ENCODE results near the gene BAG1. TPM values are rescaled to one million over a fixed set of nuclear protein-coding genes. Genes with fewer than 3 reads are reported as not detected.

BAG1 gene
- total and polyA plus RNA-seq, 2 donors (not counting 1 experiment from before 2014, with no cell fraction given), result 19.7 to 60.2 TPM

GRCh38 chr9:33231623-33231942, 32.9 kb downstream of the BAG1 start:
- no peak overlapping the region for H3K27ac ChIP-seq (ENCODE audit: low read length in 2 of 2)
- no peak overlapping the region for H3K4me3 ChIP-seq (ENCODE audit: control extremely low read depth in 1 of 5, extremely low read depth in 1 of 5, insufficient read depth in 1 of 5, low read depth in 2 of 5, low read length in 4 of 5)
- no peaks in the 10 kb centered on the region for H3K36me3 ChIP-seq (replicated peaks in 1 of 2; ENCODE audit: control extremely low read depth in 1 of 2, control insufficient read depth in 1 of 2, extremely low read depth in 1 of 2, insufficient read depth in 2 of 2, low read length in 1 of 2)
- H3K9ac ChIP-seq (ENCODE audit: low read length), result no peak overlapping the region
- H3K4me1 Mint-ChIP-seq, result peaks cover 13% of the 10 kb centered on the region
- no peaks in the 10 kb centered on the region for H4K20me1 ChIP-seq (ENCODE audit: control insufficient read depth, insufficient read depth, low read length, poor library complexity, severe bottlenecking)
- H3K27me3 Mint-ChIP-seq, result peaks cover 13% of the 10 kb centered on the region
- H3K4me2 ChIP-seq (replicated peaks; ENCODE audit: low read depth, low read length, poor library complexity, severe bottlenecking), result no peak overlapping the region
- H3K9me3 ChIP-seq (ENCODE audit: control extremely low read depth in 1 of 3, control insufficient read depth in 2 of 3, insufficient read depth in 1 of 3, low read length in 2 of 3), result no peaks in the 10 kb centered on the region
- ATAC-seq (ENCODE audit: low read depth) (no peak), DNase-seq (no peak)
- TF ChIP-seq EZH2 (IDR thresholded peaks at IDR 0.05; ENCODE audit: borderline replicate concordance, insufficient read depth, low read depth, low read length, poor library complexity, severe bottlenecking) (no peak), CTCF (IDR thresholded peaks at IDR 0.05) (no peak)
- H3K27me3 ChIP-seq (replicated peaks in 1 of 4; ENCODE audit: control extremely low read depth in 1 of 4, control insufficient read depth in 3 of 4, insufficient read depth in 4 of 4, low read length in 3 of 4), result peaks cover 0 to 8% (median 0%) of the 10 kb centered on the region in 4 experiments
- no peaks in the 10 kb centered on the region for H3K79me2 ChIP-seq (ENCODE audit: control insufficient read depth, insufficient read depth, low read length)
- WGBS (ENCODE audit: insufficient coverage), result 100% methylated on average over 1 of the region's 2 CpGs
- intact Hi-C loops (cut with micrococcal nuclease), result no loop called here
- H3K27ac Mint-ChIP-seq, result no peak overlapping the region
- no peaks in the 10 kb centered on the region for H3K9me3 Mint-ChIP-seq (ENCODE audit: insufficient read depth)
- CTCF ChIA-PET, result no interaction called here
- POLR2A ChIA-PET, result no interaction called here
- H3K4me3 Mint-ChIP-seq, result no peak overlapping the region
- peaks cover 10 to 11% of the 10 kb centered on the region in 2 donors for H3K4me1 ChIP-seq (ENCODE audit: control insufficient read depth in 2 of 2, insufficient read depth in 2 of 2, low read length in 2 of 2)
- H2AFZ ChIP-seq (ENCODE audit: insufficient read depth, low read depth, low read length, poor library complexity, severe bottlenecking), result no peak overlapping the region

GRCh38 chr9:33230756-33231622, 33.5 kb downstream of the BAG1 start:
- peaks cover 9% of the 10 kb centered on the region for H3K27me3 Mint-ChIP-seq
- Histone ChIP-seq H3K27me3 (replicated peaks in 1 of 4; ENCODE audit: control extremely low read depth in 1 of 4, control insufficient read depth in 3 of 4, insufficient read depth in 4 of 4, low read length in 3 of 4) (peaks cover 0 to 4% (median 0%) of the 10 kb centered on the region in 4 experiments), H3K4me2 (replicated peaks; ENCODE audit: low read depth, low read length, poor library complexity, severe bottlenecking) (no peak overlapping the region), H2AFZ (ENCODE audit: insufficient read depth, low read depth, low read length, poor library complexity, severe bottlenecking) (no peak overlapping the region), H3K36me3 (replicated peaks in 1 of 2; ENCODE audit: control extremely low read depth in 1 of 2, control insufficient read depth in 1 of 2, extremely low read depth in 1 of 2, insufficient read depth in 2 of 2, low read length in 1 of 2) (no peaks in the 10 kb centered on the region), H3K4me3 (ENCODE audit: control extremely low read depth in 1 of 5, extremely low read depth in 1 of 5, insufficient read depth in 1 of 5, low read depth in 2 of 5, low read length in 4 of 5) (no peak overlapping the region), H3K79me2 (ENCODE audit: control insufficient read depth, insufficient read depth, low read length) (no peaks in the 10 kb centered on the region), H4K20me1 (ENCODE audit: control insufficient read depth, insufficient read depth, low read length, poor library complexity, severe bottlenecking) (no peaks in the 10 kb centered on the region), H3K4me1 (ENCODE audit: control insufficient read depth in 2 of 2, insufficient read depth in 2 of 2, low read length in 2 of 2) (peaks cover 15 to 16% of the 10 kb centered on the region in 2 donors), H3K9ac (ENCODE audit: low read length) (no peak overlapping the region), H3K9me3 (ENCODE audit: control extremely low read depth in 1 of 3, control insufficient read depth in 2 of 3, insufficient read depth in 1 of 3, low read length in 2 of 3) (no peaks in the 10 kb centered on the region), H3K27ac (ENCODE audit: low read length in 2 of 2) (no peak overlapping the region)
- H3K9me3 Mint-ChIP-seq (ENCODE audit: insufficient read depth), result no peaks in the 10 kb centered on the region
- H3K4me1 Mint-ChIP-seq, result peaks cover 17% of the 10 kb centered on the region
- ATAC-seq (ENCODE audit: low read depth) (no peak), DNase-seq (no peak)
- ChIA-PET CTCF (no interaction called here), POLR2A (no interaction called here)
- H3K4me3 Mint-ChIP-seq, result no peak overlapping the region
- 90% methylated on average over 7 of the region's 13 CpGs for WGBS (ENCODE audit: insufficient coverage)
- intact Hi-C loops (cut with micrococcal nuclease), result no loop called here
- no peak for TF ChIP-seq CTCF (IDR thresholded peaks at IDR 0.05)
- no peak for TF ChIP-seq EZH2 (IDR thresholded peaks at IDR 0.05; ENCODE audit: borderline replicate concordance, insufficient read depth, low read depth, low read length, poor library complexity, severe bottlenecking)
- H3K27ac Mint-ChIP-seq, result no peak overlapping the region

Measured in B cell (primary cell).